Endothelial cell of umbilical vein (primary cell): ENCODE results near the gene SMC6.

Experiments used
- EZH2 ChIP-seq: IDR thresholded peaks from 2 replicates; pipeline ENCODE4 v1.6.1; 2012; ENCODE audit warnings: borderline replicate concordance, low read depth, mild to moderate bottlenecking, moderate library complexity, low read length, inconsistent platforms; ENCODE audit not compliant: severe bottlenecking
- FOS ChIP-seq: IDR thresholded peaks from 2 replicates; pipeline ENCODE4 v1.6.1; 2011; ENCODE audit warnings: mild to moderate bottlenecking, low read length, moderate library complexity, borderline replicate concordance; ENCODE audit not compliant: insufficient read depth
- GATA2 ChIP-seq: IDR thresholded peaks from 2 replicates; pipeline ENCODE4 v1.7.0; 2011; ENCODE audit warnings: low read depth, mild to moderate bottlenecking, moderate library complexity, mixed read lengths, low read length; ENCODE audit not compliant: insufficient read length, insufficient read depth
- JUN ChIP-seq: IDR thresholded peaks from 2 replicates; pipeline ENCODE4 v1.6.1; 2011; ENCODE audit warnings: borderline replicate concordance, low read depth; ENCODE audit not compliant: insufficient read length, insufficient read depth
- MAX ChIP-seq: IDR thresholded peaks from 2 replicates; pipeline ENCODE4 v1.6.1; 2011; ENCODE audit not compliant: insufficient read depth, insufficient read length
- MYC ChIP-seq: IDR thresholded peaks from one replicate; pipeline ENCODE4 v1.6.1; 2011; ENCODE audit warnings: mild to moderate bottlenecking, low read depth, low read length
- POLR2A ChIP-seq: IDR thresholded peaks from 2 replicates; pipeline ENCODE4 v1.6.1; 2012; ENCODE audit warnings: low read depth, mild to moderate bottlenecking, control low read depth, low read length
- POLR2AphosphoS5 ChIP-seq: IDR thresholded peaks from 2 replicates; pipeline ENCODE4 v1.6.1; 2012; ENCODE audit warnings: low read depth, mild to moderate bottlenecking, control low read depth, low read length, moderate library complexity; ENCODE audit not compliant: insufficient read depth
- TF ChIP-seq, protein P1 (sequence below), 2 donors: IDR thresholded peaks; 1 replicate in 1 of 2; 2 replicates in 1 of 2; pipeline ENCODE4 v1.5.1; 2011; ENCODE audit warnings: low read length in 2 of 2, mild to moderate bottlenecking in 2 of 2, moderate library complexity in 2 of 2, control low read depth in 1 of 2, inconsistent platforms in 1 of 2, low read depth in 1 of 2; ENCODE audit not compliant: insufficient read depth in 1 of 2; ENCODE audit errors: extremely low read depth in 1 of 2

DNA sequence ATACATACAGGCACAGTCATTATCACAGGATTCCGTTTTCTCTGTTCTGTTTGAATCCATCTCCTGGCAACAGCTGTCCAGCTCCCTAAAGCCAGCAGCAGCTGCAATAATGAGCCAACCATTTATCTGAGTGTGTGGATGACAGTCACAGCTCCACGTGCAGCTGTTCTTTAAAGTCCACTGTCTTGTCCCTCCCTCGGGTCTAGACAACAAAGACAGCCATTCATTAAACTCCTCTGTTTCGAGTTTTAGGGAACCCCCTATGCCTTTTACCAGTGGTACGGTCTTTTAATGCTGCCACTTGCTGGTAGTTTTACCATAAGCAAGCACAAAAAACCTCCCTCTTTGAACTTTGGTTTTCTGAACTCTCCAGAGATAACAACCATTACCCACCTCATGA is 46.6 kb upstream of the SMC6 start:
- TF ChIP-seq EZH2: no peak
- TF ChIP-seq, protein P1, sequence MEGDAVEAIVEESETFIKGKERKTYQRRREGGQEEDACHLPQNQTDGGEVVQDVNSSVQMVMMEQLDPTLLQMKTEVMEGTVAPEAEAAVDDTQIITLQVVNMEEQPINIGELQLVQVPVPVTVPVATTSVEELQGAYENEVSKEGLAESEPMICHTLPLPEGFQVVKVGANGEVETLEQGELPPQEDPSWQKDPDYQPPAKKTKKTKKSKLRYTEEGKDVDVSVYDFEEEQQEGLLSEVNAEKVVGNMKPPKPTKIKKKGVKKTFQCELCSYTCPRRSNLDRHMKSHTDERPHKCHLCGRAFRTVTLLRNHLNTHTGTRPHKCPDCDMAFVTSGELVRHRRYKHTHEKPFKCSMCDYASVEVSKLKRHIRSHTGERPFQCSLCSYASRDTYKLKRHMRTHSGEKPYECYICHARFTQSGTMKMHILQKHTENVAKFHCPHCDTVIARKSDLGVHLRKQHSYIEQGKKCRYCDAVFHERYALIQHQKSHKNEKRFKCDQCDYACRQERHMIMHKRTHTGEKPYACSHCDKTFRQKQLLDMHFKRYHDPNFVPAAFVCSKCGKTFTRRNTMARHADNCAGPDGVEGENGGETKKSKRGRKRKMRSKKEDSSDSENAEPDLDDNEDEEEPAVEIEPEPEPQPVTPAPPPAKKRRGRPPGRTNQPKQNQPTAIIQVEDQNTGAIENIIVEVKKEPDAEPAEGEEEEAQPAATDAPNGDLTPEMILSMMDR (IDR thresholded peaks at IDR 0.05; ENCODE audit: extremely low read depth in 1 of 2, insufficient read depth in 1 of 2, low read depth in 1 of 2, low read length in 2 of 2): no peak
- no peak for TF ChIP-seq POLR2A
- TF ChIP-seq FOS: no peak
- no peak for TF ChIP-seq MAX
- no peak for TF ChIP-seq POLR2AphosphoS5
- no peak for TF ChIP-seq MYC
- no peak for TF ChIP-seq JUN
- no peak for TF ChIP-seq GATA2
